HG03558 (cell line): Measurements from ENCODE around the gene KIAA0319L.

Experiments
- ATAC-seq: cut with Tn5 transposase; IDR thresholded peaks from one replicate; pipeline ENCODE4 v1.9.1; 2021; ENCODE audit warnings: moderate number of reproducible peaks; ENCODE audit not compliant: unreplicated experiment; ENCODE audit errors: extremely low read depth

Gene KIAA0319L

GRCh38 chr1:35406103-35406502 is 151.1 kb downstream of the KIAA0319L start:
- ATAC-seq: no peak

- no peak for ATAC-seq
Measured at GRCh38 chr1:35401049-35401448, 156.2 kb downstream of the KIAA0319L start.

- ATAC-seq: no peak
Measured at GRCh38 chr1:35398739-35399138, 158.5 kb downstream of the KIAA0319L start.

- no peak for ATAC-seq
Measured at GRCh38 chr1:35394386-35394785, 162.8 kb downstream of the KIAA0319L start.

GRCh38 chr1:35390600-35391494 is 166.4 kb downstream of the KIAA0319L start:
- ATAC-seq: no peak

- ATAC-seq: no peak
Measured at GRCh38 chr1:35386959-35387358, 170.2 kb downstream of the KIAA0319L start.

- ATAC-seq: no peak
Measured at GRCh38 chr1:35386290-35386689, 170.9 kb downstream of the KIAA0319L start.
